ENCODE results near the gene DNM1.
A peak's percentile ranks its signal among the peaks of the same experiment; 100 is the strongest.

Gene DNM1

GRCh38 chr9:128271512-128271911 is 68.3 kb downstream of the DNM1 start:
- H3K9me3 ChIP-seq (ENCODE audit: low read length) = no peaks in the 10 kb centered on the region
- no peaks in the 10 kb centered on the region for H3F3A ChIP-seq (ENCODE audit: insufficient read depth, low read length)
- H3K79me2 ChIP-seq (ENCODE audit: insufficient read depth, low read length) = no peaks in the 10 kb centered on the region
- H3K27ac ChIP-seq (ENCODE audit: low read depth, low read length, poor library complexity, severe bottlenecking) = no peak overlapping the region
- H3K9ac ChIP-seq (ENCODE audit: low read length) = no peak overlapping the region
- no peaks in the 10 kb centered on the region for H3K27me3 ChIP-seq (ENCODE audit: insufficient read depth, low read length)
- H3K4me1 ChIP-seq (ENCODE audit: insufficient read depth, low read length, severe bottlenecking) = peaks cover 13% of the 10 kb centered on the region
- no peaks in the 10 kb centered on the region for H3K9me2 ChIP-seq (ENCODE audit: low read depth, low read length)
- H3K36me3 ChIP-seq (ENCODE audit: insufficient read depth, low read length) = peaks cover 20% of the 10 kb centered on the region; the same call in 1 of the 2 replicates
- H4K20me1 ChIP-seq (ENCODE audit: insufficient read depth, low read length) = no peaks in the 10 kb centered on the region
- H2AFZ ChIP-seq (ENCODE audit: low read length) = no peak overlapping the region
- no peak overlapping the region for H3K4me3 ChIP-seq (ENCODE audit: low read depth, low read length, poor library complexity, severe bottlenecking)
- H3K4me2 ChIP-seq (ENCODE audit: low read length) = no peak overlapping the region
- TF ChIP-seq EZH2 (IDR thresholded peaks at IDR 0.05; ENCODE audit: borderline replicate concordance, low read length) = no peak
- TF ChIP-seq CTCF (IDR thresholded peaks at IDR 0.05; ENCODE audit: low read length) = no peak

- Histone ChIP-seq H3K27ac (ENCODE audit: low read depth, low read length, poor library complexity, severe bottlenecking) (no peak overlapping the region), H3K4me3 (ENCODE audit: low read depth, low read length, poor library complexity, severe bottlenecking) (peak overlapping the region; percentile 70), H3K36me3 (ENCODE audit: insufficient read depth, low read length) (peaks cover 13% of the 10 kb centered on the region; the same call in 1 of the 2 replicates), H3F3A (ENCODE audit: insufficient read depth, low read length) (no peaks in the 10 kb centered on the region), H4K20me1 (ENCODE audit: insufficient read depth, low read length) (no peaks in the 10 kb centered on the region), H3K9me2 (ENCODE audit: low read depth, low read length) (no peaks in the 10 kb centered on the region), H3K79me2 (ENCODE audit: insufficient read depth, low read length) (no peaks in the 10 kb centered on the region), H3K4me1 (ENCODE audit: insufficient read depth, low read length, severe bottlenecking) (peaks cover 24% of the 10 kb centered on the region), H3K9ac (ENCODE audit: low read length) (peak overlapping the region; percentile 92; the same call in 1 of the 2 replicates), H3K4me2 (ENCODE audit: low read length) (peak overlapping the region; percentile 96; the same call in 1 of the 2 replicates), H3K9me3 (ENCODE audit: low read length) (no peaks in the 10 kb centered on the region), H2AFZ (ENCODE audit: low read length) (no peak overlapping the region), H3K27me3 (ENCODE audit: insufficient read depth, low read length) (no peaks in the 10 kb centered on the region)
- TF ChIP-seq EZH2 (IDR thresholded peaks at IDR 0.05; ENCODE audit: borderline replicate concordance, low read length) (no peak), CTCF (IDR thresholded peaks at IDR 0.05; ENCODE audit: low read length) (no peak)
Measured at GRCh38 chr9:128274245-128274644, 71.1 kb downstream of the DNM1 start.

GRCh38 chr9:128275198-128276007 is 72.2 kb downstream of the DNM1 start, which contains the start of gene GOLGA2:
Gene GOLGA2 (minus strand): TSS chr9:128276007. CDS start chr9:128275976, 31 bp downstream.
- H3K27ac ChIP-seq (ENCODE audit: low read depth, low read length, poor library complexity, severe bottlenecking) = no peak within 1 kb of the TSS

More at GRCh38 chr9:128275198-128276007, 72.2 kb downstream of the DNM1 start, which contains the start of gene GOLGA2:
- Histone ChIP-seq H3K9me2 (ENCODE audit: low read depth, low read length) (no peaks in the 10 kb centered on the region), H3K36me3 (ENCODE audit: insufficient read depth, low read length) (peaks cover 13% of the 10 kb centered on the region; the same call in 1 of the 2 replicates), H3K79me2 (ENCODE audit: insufficient read depth, low read length) (no peaks in the 10 kb centered on the region), H3F3A (ENCODE audit: insufficient read depth, low read length) (no peaks in the 10 kb centered on the region), H3K4me2 (ENCODE audit: low read length) (peak within 1 kb of the TSS; percentile 96), H3K9ac (ENCODE audit: low read length) (peak within 1 kb of the TSS; percentile 92), H3K4me1 (ENCODE audit: insufficient read depth, low read length, severe bottlenecking) (peaks cover 24% of the 10 kb centered on the region), H3K4me3 (ENCODE audit: low read depth, low read length, poor library complexity, severe bottlenecking) (peak within 1 kb of the TSS; percentile 70), H3K9me3 (ENCODE audit: low read length) (no peaks in the 10 kb centered on the region), H2AFZ (ENCODE audit: low read length) (no peak within 1 kb of the TSS), H3K27me3 (ENCODE audit: insufficient read depth, low read length) (no peaks in the 10 kb centered on the region), H4K20me1 (ENCODE audit: insufficient read depth, low read length) (no peaks in the 10 kb centered on the region)
- TF ChIP-seq CTCF (IDR thresholded peaks at IDR 0.05; ENCODE audit: low read length) (no peak), EZH2 (IDR thresholded peaks at IDR 0.05; ENCODE audit: borderline replicate concordance, low read length) (no peak)

Data from OCI-LY1 (cell line).